GM12801 (cell line): Measurements from ENCODE around the gene EPHA4.

Experiments
- TF ChIP-seq, protein P1 (sequence below): IDR thresholded peaks from one replicate; pipeline ENCODE4 v1.5.1; 2011; ENCODE audit warnings: control low read depth; ENCODE audit not compliant: insufficient read length; ENCODE audit errors: extremely low read depth

The EPHA4 gene

GRCh38 chr2:221434142-221434541 lies 138.0 kb downstream of the EPHA4 start:
- TF ChIP-seq, protein P1, sequence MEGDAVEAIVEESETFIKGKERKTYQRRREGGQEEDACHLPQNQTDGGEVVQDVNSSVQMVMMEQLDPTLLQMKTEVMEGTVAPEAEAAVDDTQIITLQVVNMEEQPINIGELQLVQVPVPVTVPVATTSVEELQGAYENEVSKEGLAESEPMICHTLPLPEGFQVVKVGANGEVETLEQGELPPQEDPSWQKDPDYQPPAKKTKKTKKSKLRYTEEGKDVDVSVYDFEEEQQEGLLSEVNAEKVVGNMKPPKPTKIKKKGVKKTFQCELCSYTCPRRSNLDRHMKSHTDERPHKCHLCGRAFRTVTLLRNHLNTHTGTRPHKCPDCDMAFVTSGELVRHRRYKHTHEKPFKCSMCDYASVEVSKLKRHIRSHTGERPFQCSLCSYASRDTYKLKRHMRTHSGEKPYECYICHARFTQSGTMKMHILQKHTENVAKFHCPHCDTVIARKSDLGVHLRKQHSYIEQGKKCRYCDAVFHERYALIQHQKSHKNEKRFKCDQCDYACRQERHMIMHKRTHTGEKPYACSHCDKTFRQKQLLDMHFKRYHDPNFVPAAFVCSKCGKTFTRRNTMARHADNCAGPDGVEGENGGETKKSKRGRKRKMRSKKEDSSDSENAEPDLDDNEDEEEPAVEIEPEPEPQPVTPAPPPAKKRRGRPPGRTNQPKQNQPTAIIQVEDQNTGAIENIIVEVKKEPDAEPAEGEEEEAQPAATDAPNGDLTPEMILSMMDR, result no peak

DNA sequence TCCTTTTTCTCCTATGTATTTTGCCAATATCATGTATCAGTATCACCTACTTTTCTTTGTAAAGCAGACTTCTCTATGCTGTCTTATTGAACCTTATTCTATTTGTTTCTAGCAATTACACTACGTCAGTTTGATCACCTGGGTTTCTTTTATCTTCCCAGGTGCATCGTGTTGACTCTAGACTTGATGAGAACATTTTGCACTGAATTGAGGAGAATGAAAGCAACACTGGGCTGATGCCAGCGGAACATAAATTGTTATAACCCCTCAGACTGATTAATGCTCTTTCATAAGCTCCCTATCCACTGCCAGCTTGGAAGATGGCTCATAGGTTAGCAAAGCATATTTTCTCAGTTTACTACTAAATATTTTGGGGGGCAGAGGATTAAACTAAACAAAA lies 140.6 kb downstream of the EPHA4 start:
- TF ChIP-seq, protein P1, result no peak

DNA sequence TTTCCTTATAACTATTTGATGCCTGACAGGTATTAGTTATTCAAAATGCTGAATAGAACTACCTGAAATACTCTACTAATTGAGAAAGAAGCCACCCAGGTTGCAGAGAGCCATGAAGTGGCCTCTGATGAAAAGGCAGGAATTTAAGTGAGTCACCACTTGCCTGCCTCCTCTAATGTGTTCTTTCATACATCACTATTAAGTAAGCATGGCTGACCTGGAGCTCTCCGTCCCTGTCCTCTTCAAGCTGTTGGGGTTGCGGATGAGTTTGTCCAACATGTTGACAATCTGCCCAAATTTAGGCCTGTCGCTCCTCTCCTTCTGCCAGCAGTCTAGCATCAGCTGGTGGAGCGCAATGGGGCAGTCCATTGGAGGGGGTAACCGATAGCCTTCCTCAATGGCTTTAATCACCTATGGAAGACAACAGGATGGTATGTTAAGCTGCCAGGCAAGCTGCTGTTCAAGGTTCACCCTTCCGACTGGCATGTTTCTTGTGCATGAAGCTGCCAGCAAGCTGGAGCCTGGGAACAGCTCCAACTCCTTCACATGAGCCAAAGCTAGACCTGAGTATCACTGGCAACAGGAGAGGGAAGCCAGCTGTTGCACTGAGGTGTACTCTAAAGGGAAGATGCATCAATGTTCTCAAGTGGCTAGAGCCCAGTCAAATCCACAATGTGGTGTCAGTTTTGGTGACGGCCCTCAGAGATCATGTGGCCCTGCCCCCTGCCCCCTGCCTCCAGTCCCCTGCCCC lies 142.2 kb downstream of the EPHA4 start:
- TF ChIP-seq, protein P1, result no peak

DNA sequence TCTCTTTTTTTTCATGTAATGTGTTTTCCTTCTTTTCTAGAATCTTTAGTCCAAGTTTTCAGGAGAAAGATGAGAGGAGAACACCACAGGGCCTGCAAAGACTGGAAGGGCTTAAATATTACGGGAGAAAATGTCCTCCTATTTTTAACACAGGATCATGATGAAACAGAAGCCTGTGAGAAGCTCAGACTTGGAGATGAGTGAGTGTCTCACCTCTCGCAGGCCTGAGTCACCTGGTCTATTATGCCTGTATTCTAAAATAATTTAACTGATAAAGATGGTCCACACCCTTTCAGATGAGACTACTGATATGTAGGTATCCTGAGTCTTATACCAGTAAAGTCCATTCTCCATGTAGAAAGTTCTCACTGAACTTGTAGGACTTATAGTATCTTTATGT lies 143.2 kb downstream of the EPHA4 start:
- TF ChIP-seq, protein P1, result no peak

- TF ChIP-seq, protein P1, result no peak
These were observed 145.2 kb downstream of the EPHA4 start for GRCh38 chr2:221426929-221427328.

- TF ChIP-seq, protein P1, result no peak
These were observed 146.2 kb downstream of the EPHA4 start for GRCh38 chr2:221425891-221426290.

DNA sequence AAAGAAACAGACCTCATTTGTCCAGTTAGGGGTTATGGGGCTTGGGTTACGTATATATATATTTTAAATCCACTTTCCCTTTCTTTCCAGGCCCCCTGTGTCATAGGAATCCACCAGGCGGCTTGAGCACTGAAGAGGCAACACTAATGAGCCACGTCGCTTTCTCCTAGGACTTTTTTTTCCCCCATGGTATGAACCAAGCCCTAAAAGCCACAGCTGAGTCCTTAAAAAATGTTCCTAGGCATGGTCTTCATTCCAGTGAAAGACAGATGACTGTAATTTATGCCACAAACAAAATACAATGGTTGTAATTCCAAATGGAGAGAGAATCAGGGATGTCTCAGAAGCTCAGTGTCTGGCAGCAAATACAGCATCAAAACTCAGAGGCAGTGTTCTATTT lies 146.8 kb downstream of the EPHA4 start:
- TF ChIP-seq, protein P1, result no peak
